NCI-H2171 treated with DMSO at 0.1 percent for 48 hours (cell line): ENCODE data around the gene TTC9C.

Source experiments
- DNase-seq: peaks from one replicate; lab custom pipeline; 2025; lab: John Stamatoyannopoulos, UW

The TTC9C gene

DNA sequence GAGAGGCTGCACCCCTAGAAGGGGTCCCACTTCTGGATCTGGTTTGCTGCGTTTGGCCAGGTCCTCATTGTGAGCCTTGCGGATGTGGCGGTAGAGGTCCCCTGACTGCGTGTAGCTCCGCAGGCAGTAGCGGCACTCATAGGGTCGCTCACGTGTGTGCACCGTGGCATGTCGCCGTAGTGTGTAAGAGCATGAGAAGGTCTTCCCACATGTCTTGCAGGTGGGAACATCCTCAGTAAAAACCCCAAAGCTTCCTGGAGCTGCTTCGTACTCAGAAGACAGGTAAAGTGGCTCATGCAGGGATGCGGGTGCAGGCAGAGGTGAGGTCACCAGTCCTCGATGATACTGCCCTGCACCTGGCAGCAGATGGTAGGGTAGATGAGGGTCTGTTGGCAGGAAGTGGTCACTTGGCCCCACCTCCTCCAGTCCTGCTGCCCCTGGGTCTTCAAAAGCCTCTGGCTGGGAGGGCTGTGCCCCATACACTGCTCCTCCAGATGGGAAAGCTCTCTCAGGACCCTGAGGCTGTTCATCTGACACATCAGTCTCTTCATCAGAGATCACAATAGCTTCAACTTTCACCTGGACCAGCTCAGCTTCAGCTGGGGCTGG, 24.0 kb downstream of the TTC9C start:
- DNase-seq = no peak

DNA sequence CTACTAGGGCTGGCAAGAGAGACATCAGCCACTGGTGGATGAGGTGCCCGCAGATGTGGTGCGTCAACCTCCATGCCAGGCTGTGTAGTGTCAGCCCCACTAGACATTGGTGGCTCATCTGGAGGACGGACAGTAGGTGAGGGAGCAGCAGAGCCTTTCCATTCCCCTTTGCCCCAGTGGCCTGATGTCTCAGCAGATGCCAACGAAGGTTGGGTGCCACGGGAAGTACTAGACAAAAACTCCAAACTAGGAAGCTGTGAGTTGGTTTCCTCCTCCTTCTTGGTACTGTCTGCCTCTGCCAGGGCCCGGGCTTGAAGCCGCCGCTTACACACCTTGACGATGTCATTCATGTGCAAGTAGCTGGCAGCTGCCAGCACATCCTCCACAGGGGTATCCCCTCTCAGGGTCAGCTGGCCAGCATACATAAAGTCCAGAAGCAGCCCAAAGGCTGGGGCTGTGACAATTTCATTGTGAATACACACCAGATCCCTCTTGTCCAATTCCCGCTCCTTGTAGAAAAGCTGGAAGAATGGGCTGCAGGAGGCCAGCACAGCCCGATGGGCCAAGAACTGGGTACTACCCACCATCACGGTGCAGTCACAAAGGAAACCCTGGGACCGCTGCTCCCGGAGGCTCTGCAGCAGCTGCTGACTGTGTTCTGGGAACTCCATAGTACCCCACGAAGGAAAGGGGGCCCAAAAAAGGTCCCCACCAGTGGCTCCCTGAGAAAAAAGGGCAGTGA, 24.9 kb downstream of the TTC9C start:
- no peak for DNase-seq

DNA sequence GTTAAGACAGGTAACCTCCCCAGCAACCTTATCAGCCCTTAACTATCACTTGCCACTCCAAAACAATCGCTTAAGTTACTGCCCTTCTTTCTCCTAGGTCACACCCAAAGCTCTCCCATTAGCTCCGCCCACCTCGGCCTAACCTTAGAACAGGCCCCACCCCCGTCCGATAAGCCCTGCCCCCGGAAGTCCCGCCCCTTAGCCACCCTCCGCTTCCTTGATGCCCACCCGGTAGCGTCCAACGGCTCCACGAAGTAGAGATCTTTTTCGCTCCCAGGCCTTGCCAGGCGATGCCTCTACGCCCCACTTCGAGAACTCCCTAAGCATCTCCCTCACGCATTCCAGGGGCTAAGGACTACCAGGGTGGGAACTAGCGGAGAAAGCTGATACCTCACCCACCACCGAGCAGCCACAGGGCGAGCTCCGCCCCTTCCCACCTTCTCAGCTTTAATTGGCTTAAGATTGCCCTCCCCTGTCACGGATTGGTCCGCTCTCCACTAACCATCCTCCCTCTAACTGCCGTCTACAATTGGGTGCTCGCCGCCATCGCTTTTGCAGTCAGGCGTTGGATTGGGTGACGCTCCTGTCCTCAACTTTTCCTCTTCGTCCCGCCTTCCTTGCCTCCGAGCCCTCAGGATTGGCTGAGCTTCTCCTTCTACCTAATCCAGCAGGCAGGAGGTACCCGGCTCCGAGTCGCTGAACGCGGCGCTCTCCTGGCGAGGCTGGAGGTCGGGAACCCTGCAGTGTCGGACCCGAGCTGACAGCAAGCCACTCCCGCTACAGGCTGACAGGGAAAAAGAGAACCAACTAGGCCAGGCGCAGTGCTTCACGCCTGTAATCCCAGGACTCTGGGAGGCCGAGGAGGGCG, 25.7 kb downstream of the TTC9C start, which contains the start of gene ZBTB3:
Gene ZBTB3 (minus strand): TSS at position 425 of the 868 bp plus-strand sequence. CDS start 496 bp downstream, outside the sequence.
- peak; percentile 100 for DNase-seq

DNA sequence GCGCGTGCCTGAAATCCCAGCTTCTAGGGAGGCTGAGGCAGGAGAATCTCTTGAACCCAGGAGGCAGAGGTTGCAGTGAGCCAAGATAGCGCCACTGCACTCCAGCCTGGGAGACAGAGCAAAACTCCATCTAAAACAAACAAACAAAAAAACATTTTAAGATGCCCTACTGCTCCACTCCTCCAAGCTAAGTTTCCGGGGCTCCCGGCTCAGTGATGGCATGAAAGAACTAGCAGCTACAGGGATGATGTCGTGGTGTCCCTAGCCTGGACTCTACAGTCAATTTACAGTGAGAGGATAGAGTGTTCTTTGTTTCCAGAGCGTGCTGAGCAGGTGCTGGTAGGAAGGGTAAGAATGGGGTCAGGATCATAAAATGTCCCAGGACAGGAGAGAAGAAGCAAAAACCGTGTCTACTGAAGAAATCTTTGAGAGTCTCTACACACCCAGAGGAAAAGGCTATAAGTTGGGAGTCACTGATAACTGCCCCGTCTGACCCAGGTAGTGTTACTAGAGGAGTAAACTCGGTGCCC, 26.9 kb downstream of the TTC9C start:
- no peak for DNase-seq

DNA sequence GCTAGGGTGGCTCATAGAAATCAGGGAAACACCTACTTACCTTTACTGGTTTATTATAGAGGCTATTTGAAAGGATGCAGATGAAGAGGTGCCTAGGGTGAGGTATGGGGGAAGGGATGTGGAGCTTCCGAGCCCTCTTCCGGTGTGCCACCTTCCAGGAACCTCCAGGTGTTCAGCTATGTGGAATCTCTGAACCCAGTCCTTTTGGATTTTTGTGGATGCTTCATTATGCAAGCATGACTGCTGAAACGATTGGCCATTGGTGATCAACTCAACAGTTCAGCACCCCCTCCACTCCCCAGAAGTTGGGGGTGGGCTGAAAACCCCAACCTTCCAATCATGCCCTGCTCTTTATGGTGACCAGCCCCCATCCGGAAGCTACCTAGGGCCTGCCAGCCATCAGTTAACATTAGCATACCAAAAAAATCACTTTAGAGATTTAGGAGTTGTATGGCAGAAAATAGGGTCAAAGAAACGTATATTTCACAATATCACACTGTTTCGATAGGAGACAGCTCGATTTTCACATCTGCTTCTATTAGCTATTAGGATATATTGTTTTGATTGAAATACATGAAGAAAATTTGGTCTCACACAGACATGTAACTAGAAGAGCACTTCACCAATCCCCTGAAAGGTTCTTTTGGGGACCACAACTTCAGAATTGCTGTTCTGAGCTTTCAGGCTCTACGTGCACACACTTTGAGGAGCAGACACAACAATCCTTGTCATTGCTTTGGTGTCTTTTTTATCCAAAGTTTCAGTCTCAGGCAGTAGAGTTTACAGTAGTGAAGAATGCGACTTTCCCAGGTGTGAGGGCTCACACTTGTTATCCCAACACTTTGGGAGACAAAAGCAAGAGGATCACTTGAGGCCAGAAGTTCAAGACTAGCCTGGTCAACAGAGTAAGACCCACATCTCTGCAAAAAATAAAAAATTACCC, 29.8 kb downstream of the TTC9C start:
- no peak for DNase-seq

DNA sequence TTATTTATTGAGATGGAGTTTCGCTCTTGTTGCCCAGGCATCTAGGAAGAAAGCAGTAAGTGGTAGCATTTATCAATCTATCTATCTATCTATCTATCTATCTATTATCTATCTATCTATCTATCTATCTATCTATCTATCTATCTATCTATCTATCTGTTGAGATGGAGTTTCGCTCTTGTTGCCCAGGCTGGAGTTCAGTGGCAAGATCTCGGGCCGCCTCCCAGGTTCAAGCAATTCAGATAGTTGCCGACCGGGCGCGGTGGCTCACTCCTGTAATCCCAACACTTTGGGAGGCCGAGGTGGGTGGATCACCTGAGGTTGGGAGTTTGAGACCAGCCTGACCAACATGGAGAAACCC, 32.6 kb downstream of the TTC9C start:
- DNase-seq = peak; percentile 13

DNA sequence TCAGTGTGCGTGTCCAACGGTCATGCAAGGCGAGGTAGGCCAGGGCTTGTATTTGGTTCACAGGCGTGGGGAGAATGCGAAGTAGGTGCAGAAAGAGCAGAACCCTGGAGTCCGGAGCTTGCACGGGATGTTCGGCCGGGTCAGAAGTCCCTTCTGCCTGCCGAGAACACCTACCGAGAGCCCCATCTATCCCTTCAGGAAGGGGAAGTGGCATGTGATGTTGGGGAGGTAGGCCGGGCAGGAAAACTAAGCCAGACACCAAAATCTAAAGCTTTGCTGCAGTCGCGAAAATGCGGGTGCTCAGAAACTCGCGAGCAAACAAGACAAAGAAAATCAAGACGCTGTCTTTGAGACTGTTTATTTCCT, 42.5 kb downstream of the TTC9C start:
- DNase-seq = no peak

DNA sequence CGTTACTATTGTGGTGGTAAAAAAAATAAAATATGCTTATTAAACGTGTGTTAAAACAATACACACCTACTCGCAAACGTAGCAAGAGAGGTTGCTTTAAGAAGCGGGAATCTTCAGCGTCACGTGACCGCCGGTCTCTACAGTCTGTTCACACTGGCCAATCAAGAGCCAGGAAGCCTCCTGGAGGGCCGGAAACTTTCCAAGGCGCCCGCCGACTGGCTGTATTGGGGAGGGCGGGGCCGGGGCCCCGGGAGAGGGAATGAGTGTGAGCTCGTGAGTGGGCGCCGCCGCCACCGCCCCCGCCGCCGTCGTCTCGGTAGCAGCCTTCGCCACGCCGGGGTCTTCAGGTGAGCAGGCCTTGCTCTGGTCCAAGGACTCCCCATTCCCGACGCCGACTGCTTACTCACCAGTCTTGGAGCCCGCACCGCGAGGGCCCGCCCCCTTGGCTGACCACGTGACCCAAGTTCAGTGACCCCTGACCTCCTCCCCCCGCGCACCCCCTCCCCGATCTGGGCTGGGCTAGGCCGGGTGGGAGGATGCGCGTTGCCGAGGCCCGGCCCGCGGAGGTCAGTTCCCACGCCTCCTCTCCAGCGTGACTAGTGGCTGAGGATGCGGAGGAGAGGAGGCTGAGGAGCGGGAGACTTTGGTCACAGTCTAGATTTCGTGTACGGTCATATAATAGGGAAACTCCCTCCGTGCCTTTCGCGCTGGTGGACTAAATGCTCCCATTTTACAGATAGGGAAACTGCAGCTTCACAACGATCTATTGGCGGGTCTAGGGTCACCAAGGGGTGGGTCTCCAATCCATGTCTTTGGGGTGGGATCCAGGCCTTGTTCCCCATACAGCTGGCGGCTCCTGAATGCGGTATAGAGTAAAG, 43.1 kb downstream of the TTC9C start, which contains the start of gene TAF6L:
Gene TAF6L (plus strand): TSS at position 253 of the 878 bp plus-strand sequence. CDS start 4,388 bp downstream, outside the sequence.
- DNase-seq = peak; percentile 97

DNA sequence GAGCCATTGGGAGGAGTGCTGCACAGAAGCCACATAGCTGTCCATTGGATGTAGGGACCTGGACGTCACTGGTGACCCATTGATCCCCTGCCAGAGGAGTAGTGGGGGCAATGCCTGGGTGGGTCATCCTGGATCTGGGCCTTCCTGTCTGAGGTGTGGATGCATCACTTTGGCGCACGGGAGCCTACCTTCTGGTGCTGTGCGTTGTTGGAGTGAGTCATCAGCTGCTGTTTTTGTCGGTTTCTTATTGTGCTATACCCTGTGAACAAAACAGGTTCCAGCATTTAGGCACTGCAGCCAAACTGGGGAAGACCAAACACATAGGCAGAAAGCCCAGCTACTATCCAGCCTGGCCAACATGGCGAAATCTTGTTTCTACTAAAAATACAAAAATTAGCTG, 46.1 kb downstream of the TTC9C start:
- DNase-seq = no peak

DNA sequence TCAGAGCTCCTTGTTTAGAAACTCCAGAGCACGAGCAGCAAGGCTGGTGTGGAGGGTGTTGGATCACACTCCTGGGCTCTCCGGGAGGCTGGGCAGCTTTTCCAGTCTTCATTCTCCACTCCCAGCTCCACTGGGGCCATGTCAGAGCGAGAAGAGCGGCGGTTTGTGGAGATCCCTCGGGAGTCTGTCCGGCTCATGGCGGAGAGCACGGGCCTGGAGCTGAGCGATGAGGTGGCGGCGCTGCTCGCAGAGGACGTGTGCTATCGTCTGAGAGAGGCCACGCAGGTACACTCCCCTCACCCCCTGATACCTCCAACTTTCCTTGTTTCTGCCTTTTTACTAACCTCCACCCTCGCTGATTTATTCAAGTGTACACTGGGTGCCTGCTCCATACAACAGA, 47.4 kb downstream of the TTC9C start:
- no peak for DNase-seq

DNA sequence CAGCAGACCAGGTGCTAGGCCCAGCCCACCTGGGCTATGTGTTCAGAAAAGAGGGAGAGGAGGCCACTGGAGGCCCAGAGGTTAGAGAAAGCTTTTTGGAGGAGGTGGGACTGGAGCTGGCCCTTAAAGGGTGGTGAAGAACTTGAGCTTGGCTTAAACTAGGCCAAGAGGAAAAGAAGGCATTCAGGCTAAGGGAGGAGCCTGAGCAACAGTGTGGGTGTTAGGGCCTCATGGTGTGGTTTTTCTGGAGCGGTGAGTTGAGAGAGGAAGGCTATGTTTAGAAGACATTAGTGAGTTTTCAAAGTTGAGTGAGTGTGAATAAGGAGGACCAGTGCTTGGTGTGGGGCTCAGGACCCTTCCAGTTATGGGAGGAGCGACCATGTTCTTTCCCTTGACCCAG, 49.1 kb downstream of the TTC9C start:
- no peak for DNase-seq

DNA sequence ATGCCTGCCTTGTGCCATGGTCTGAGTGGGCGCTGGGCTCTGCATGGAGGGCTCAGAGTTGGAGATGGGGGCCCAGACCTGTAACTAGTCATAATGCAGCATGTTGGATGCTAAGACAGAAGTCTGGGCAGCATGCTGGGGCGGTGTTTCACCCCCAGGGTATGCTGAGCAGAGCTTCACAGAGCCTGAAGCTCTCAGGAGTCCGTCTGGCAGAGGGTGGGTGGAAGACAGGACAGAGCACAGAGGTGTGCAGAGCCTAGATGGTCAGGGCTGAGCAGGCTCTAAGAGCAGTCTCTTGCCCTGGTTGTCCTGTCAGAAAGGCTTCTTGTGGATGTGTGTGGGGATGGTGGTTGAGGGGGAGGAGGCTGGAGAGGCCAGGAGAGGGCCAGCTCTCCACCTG, 50.2 kb downstream of the TTC9C start:
- DNase-seq = no peak

DNA sequence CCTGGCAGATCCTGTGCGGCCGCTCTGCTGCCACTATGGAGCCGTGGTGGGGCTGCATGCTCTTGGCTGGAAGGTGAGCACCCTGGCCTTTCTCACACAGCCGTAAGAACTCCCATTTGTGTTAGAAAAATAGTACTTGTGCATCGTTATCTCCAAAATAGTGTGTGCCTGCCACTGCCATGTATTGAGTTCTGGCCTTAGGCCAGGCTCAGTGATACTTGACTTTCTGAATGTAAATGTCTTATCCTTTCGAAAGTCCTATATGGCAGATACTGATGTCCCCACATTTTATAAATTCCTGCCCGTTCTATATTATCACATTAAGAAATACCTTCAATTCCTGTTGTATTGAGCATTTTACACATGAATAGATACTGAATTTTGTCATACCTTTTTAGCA, 54.5 kb downstream of the TTC9C start:
- DNase-seq = no peak

DNA sequence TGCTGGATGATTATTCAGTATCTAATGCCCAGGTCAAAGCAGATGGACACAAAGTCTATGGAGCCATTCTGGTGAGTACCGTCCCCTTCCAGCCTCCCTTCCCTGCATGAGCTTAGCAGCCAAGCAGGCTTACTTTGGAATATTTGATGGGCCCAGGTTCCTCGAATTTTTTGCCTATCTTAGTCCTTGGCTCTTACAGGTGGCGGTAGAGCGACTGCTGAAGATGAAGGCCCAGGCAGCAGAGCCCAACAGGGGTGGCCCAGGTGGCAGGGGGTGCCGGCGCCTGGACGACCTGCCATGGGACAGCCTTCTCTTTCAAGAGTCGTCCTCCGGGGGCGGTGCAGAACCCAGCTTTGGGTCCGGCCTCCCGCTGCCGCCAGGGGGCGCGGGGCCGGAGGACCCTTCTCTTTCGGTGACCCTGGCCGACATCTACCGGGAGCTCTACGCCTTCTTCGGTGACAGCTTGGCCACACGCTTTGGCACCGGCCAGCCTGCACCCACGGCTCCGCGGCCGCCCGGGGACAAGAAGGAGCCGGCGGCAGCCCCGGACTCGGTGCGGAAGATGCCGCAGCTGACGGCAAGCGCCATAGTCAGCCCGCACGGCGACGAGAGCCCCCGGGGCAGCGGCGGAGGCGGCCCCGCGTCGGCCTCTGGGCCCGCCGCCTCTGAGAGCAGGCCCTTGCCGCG, 58.2 kb downstream of the TTC9C start:
- DNase-seq = peak; percentile 78

DNA sequence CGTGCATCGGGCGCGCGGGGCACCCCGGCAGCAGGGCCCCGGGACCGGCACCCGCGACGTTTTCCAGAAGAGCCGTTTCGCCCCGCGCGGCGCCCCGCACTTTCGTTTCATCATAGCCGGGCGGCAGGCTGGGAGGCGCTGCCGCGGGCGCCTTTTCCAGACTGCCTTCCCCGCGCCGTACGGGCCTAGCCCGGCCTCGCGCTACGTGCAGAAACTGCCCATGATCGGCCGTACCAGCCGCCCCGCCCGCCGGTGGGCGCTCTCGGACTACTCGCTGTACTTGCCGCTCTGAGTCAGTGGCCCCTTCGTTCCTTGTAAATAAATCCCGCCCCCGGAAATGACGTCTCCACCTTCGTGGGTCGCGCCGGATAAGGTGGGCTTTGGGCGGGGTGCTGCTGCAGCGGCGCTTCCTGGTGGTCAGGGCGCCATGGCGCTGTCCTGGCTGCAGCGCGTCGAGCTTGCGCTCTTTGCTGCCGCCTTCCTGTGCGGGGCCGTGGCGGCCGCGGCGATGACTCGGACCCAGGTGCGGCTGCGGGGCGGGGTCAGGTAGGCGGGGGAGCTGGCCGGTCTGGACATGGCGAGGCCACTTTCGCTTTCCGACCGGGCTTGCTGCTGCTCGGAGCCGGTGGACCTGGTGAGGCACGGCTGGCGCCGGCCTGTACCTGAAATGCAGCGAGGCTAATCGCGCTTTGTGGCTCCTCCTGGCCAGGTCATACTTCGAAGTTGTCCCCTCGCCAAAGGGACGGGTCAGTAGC, 58.9 kb downstream of the TTC9C start, which contains the start of gene TMEM179B:
Gene TMEM179B (plus strand): TSS at position 398 of the 755 bp plus-strand sequence. CDS start 30 bp downstream, at position 428.
- peak; percentile 97 for DNase-seq
